K562 (cell line): ENCODE data around the gene GMPR. TPM values are rescaled to one million over a fixed set of nuclear protein-coding genes. Genes with fewer than 3 reads are reported as not detected.
A peak's percentile ranks its signal among the peaks of the same experiment; 100 is the strongest.

Experiments used
- DNMT1 ChIP-seq: fragments of 450-650 bp; IDR thresholded peaks from 2 replicates; pipeline ENCODE4 v1.6.1; 2016; ENCODE audit warnings: antibody characterized with exemption, mild to moderate bottlenecking
- EZH2 ChIP-seq: IDR thresholded peaks from 2 replicates; pipeline ENCODE4 v1.6.1; 2012; ENCODE audit warnings: low read depth, mild to moderate bottlenecking, inconsistent platforms, low read length, borderline replicate concordance
- GABPA ChIP-seq: fragments of 200-800 bp; sonication (Bioruptor generic); conservative IDR thresholded peaks from 2 replicates; pipeline ENCODE4 v1.6.1; 2016; ENCODE audit warnings: low read depth, missing genetic modification characterization, missing compliant biosample characterization
- HDAC8 ChIP-seq: fragments of 450-650 bp; IDR thresholded peaks from 2 replicates; pipeline ENCODE4 v1.6.1; 2016; ENCODE audit warnings: mild to moderate bottlenecking, missing genetic modification characterization, moderate library complexity, missing compliant biosample characterization
- HDGF ChIP-seq: fragments of 450-650 bp; IDR thresholded peaks from 2 replicates; pipeline ENCODE4 v1.6.1; 2016
- IRF2 ChIP-seq: sonication (generic); formaldehyde crosslinking; IDR thresholded peaks from 2 replicates; pipeline ENCODE4 v1.8.1; 2022; ENCODE audit warnings: mild to moderate bottlenecking, missing genetic modification reagents
- RUNX1 ChIP-seq: sonication (generic); IDR thresholded peaks from 2 replicates; pipeline ENCODE4 v1.6.1; 2016; ENCODE audit warnings: antibody characterized with exemption, low read depth
- TOE1 ChIP-seq, 2 experiments: fragments of 450-650 bp in 1 of 2; sonication (generic) in 1 of 2; formaldehyde crosslinking in 1 of 2; IDR thresholded peaks; 2 replicates each; pipeline versions ENCODE4 v1.7.1 to v1.8.0; 2016 to 2022; ENCODE audit warnings: borderline replicate concordance in 2 of 2, mild to moderate bottlenecking in 2 of 2, antibody characterized with exemption in 1 of 2, inconsistent platforms in 1 of 2, low read depth in 1 of 2, missing genetic modification reagents in 1 of 2, moderate library complexity in 1 of 2
- polyA plus RNA-seq, 8 experiments: library from polyadenylated mRNA; depleted of rRNA in 4 of 8; stranded (reverse) in 5 of 8; unstranded in 3 of 8; fragments of >200 nt; fragmentation: Nextera tagmentation in 2 of 8; fragmentation: Illumina TruSeq in 1 of 8; extraction: Ambion mirVana in 2 of 8; extraction: Trizol in 1 of 8; gene quantifications; 2 replicates each; pipeline versions ENCODE4 v1.2.1 to v1.2.3, GENCODE V29; 2011 to 2014; ENCODE audit warnings: inconsistent platforms in 1 of 8, missing spikeins in 1 of 8
- total RNA-seq, 7 experiments: library from RNA; depleted of rRNA in 6 of 7; stranded (reverse); fragments of >200 nt in 6 of 7; fragmentation: Illumina TruSeq in 2 of 7; extraction: Trizol in 2 of 7; gene quantifications; 2 replicates each; pipeline versions ENCODE4 v1.2.1 to v1.2.3, GENCODE V29; 2011 to 2021; ENCODE audit warnings: low replicate concordance in 1 of 7
- TF ChIP-seq, protein P1 (sequence below), 2 experiments: fragments of 450-650 bp; conservative IDR thresholded peaks; 2 replicates each; pipeline ENCODE4 v1.6.1; 2017; ENCODE audit warnings: mild to moderate bottlenecking in 2 of 2, moderate library complexity in 2 of 2
- TF ChIP-seq, protein P2 (sequence below): sonication (generic); formaldehyde crosslinking; IDR thresholded peaks from 2 replicates; pipeline ENCODE4 v1.8.1; 2023; ENCODE audit warnings: mild to moderate bottlenecking, missing genetic modification reagents
- TF ChIP-seq, protein P3 (sequence below): fragments of 250-450 bp; sonication (Bioruptor Pico); IDR thresholded peaks from 2 replicates; pipeline ENCODE4 v1.5.0; 2022; ENCODE audit warnings: mild to moderate bottlenecking
- TF ChIP-seq, protein P4 (sequence below): IDR thresholded peaks from 2 replicates; pipeline ENCODE4 v1.6.1; 2011; ENCODE audit warnings: borderline replicate concordance, low read depth, mild to moderate bottlenecking, moderate library complexity, low read length; ENCODE audit not compliant: insufficient read depth, poor library complexity, severe bottlenecking
- TF ChIP-seq, protein P5 (sequence below): fragments of 250-450 bp; sonication (Bioruptor Pico); IDR thresholded peaks from 2 replicates; pipeline ENCODE4 v1.8.0; 2022; ENCODE audit warnings: moderate library complexity, mild to moderate bottlenecking, inconsistent platforms
- TF ChIP-seq, protein P6 (sequence below), 2 experiments: fragments of 250-450 bp in 1 of 2; fragments of 450-650 bp in 1 of 2; sonication (Bioruptor Pico) in 1 of 2; IDR thresholded peaks; 2 replicates each; pipeline versions ENCODE4 v1.6.1 to v1.8.0; 2016 to 2021; ENCODE audit warnings: mild to moderate bottlenecking in 2 of 2, moderate library complexity in 2 of 2, missing compliant biosample characterization in 1 of 2, missing genetic modification characterization in 1 of 2

GMPR gene
- total and polyA plus RNA-seq, 9 of the 15 experiments (the other 6 are each of a cell fraction or from before 2014, with no cell fraction given), result 34.6 to 83.7 (median 49.8) TPM

DNA sequence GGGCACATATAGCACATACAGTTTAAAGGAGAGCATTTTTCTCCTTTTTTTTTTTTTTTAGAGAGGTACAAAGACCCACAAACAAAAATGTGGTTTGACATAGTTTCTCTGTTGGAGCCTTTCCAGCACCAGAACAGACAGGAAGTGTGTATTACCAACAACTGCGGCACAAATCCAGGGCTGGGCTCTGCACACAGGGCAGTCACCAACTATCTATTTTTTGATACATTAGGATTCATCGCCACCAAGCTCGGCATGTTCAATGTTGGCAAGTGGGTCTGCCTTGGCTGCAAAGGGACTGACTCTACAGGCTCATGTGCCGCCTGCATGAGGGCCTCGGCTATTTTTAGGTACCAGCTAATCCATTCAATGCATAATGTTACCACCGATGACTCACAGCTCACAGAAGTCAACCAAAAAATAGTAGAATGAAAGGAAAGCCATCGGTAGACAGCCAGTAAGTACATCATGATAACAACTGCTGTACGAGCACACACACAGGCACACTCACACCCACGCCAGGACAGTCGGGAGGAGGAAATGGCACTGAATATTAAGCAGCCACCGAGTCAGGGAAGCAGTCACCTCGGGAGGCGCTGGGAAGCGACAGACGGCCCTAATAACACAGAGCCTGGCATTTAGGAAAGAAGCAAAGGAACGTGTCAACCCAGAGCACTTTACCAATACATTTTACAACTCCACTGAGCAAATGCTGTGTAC is 81.6 kb downstream of the GMPR start (continued):
- TF ChIP-seq, protein P1, sequence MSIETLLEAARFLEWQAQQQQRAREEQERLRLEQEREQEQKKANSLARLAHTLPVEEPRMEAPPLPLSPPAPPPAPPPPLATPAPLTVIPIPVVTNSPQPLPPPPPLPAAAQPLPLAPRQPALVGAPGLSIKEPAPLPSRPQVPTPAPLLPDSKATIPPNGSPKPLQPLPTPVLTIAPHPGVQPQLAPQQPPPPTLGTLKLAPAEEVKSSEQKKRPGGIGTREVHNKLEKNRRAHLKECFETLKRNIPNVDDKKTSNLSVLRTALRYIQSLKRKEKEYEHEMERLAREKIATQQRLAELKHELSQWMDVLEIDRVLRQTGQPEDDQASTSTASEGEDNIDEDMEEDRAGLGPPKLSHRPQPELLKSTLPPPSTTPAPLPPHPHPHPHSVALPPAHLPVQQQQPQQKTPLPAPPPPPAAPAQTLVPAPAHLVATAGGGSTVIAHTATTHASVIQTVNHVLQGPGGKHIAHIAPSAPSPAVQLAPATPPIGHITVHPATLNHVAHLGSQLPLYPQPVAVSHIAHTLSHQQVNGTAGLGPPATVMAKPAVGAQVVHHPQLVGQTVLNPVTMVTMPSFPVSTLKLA (conservative IDR thresholded peaks at IDR 0.05), result peak in 1 of 2 experiments; percentile 47; a peak in 1 of 4 replicates
- TF ChIP-seq, protein P2, sequence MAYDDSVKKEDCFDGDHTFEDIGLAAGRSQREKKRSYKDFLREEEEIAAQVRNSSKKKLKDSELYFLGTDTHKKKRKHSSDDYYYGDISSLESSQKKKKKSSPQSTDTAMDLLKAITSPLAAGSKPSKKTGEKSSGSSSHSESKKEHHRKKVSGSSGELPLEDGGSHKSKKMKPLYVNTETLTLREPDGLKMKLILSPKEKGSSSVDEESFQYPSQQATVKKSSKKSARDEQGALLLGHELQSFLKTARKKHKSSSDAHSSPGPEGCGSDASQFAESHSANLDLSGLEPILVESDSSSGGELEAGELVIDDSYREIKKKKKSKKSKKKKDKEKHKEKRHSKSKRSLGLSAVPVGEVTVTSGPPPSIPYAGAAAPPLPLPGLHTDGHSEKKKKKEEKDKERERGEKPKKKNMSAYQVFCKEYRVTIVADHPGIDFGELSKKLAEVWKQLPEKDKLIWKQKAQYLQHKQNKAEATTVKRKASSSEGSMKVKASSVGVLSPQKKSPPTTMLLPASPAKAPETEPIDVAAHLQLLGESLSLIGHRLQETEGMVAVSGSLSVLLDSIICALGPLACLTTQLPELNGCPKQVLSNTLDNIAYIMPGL (CRISPR knock-in tag), result 0 out of 2 replicates have a peak, but pooled peaks have one; percentile 61
- TF ChIP-seq HDAC8 (tag) (no peak), HDGF (peak; percentile 47; the same call in 1 of the 2 replicates), EZH2 (no peak), TOE1 (IDR thresholded peaks at IDR 0.05; ENCODE audit: borderline replicate concordance) (peak; percentile 50; the same call in 1 of the 2 replicates), TOE1 (CRISPR knock-in tag; IDR thresholded peaks at IDR 0.05; ENCODE audit: borderline replicate concordance, low read depth) (no peak), DNMT1 (no peak), IRF2 (CRISPR knock-in tag) (no peak), RUNX1 (no peak), GABPA (tag) (no peak; the same call in 1 of the 2 replicates)
- TF ChIP-seq, protein P3, sequence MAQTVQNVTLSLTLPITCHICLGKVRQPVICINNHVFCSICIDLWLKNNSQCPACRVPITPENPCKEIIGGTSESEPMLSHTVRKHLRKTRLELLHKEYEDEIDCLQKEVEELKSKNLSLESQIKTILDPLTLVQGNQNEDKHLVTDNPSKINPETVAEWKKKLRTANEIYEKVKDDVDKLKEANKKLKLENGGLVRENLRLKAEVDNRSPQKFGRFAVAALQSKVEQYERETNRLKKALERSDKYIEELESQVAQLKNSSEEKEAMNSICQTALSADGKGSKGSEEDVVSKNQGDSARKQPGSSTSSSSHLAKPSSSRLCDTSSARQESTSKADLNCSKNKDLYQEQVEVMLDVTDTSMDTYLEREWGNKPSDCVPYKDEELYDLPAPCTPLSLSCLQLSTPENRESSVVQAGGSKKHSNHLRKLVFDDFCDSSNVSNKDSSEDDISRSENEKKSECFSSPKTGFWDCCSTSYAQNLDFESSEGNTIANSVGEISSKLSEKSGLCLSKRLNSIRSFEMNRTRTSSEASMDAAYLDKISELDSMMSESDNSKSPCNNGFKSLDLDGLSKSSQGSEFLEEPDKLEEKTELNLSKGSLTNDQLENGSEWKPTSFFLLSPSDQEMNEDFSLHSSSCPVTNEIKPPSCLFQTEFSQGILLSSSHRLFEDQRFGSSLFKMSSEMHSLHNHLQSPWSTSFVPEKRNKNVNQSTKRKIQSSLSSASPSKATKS (CRISPR knock-in tag), result no peak
- TF ChIP-seq, protein P4, sequence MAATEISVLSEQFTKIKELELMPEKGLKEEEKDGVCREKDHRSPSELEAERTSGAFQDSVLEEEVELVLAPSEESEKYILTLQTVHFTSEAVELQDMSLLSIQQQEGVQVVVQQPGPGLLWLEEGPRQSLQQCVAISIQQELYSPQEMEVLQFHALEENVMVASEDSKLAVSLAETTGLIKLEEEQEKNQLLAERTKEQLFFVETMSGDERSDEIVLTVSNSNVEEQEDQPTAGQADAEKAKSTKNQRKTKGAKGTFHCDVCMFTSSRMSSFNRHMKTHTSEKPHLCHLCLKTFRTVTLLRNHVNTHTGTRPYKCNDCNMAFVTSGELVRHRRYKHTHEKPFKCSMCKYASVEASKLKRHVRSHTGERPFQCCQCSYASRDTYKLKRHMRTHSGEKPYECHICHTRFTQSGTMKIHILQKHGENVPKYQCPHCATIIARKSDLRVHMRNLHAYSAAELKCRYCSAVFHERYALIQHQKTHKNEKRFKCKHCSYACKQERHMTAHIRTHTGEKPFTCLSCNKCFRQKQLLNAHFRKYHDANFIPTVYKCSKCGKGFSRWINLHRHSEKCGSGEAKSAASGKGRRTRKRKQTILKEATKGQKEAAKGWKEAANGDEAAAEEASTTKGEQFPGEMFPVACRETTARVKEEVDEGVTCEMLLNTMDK, result no peak
- TF ChIP-seq, protein P5, sequence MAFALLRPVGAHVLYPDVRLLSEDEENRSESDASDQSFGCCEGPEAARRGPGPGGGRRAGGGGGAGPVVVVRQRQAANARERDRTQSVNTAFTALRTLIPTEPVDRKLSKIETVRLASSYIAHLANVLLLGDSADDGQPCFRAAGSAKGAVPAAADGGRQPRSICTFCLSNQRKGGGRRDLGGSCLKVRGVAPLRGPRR (CRISPR knock-in tag), result no peak
- TF ChIP-seq, protein P6, sequence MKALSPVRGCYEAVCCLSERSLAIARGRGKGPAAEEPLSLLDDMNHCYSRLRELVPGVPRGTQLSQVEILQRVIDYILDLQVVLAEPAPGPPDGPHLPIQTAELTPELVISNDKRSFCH (CRISPR knock-in tag; IDR thresholded peaks at IDR 0.05), result no peak
- TF ChIP-seq, protein P6 (tag; IDR thresholded peaks at IDR 0.05), result peak; percentile 20; the same call in 1 of the 2 replicates
